K562 (cell line): Measurements from ENCODE around the gene HIRIP3. TPM values are rescaled to one million over a fixed set of nuclear protein-coding genes. Genes with fewer than 3 reads are reported as not detected.

Source experiments
- BHLHE40 ChIP-seq: IDR thresholded peaks from 2 replicates; pipeline ENCODE4 v1.6.1; 2011; ENCODE audit warnings: low read length, improper control_type of control experiment
- CCAR2 ChIP-seq: fragments of 200-400 bp; formaldehyde crosslinking; IDR thresholded peaks from 2 replicates; pipeline ENCODE4 v1.6.1; 2017; ENCODE audit warnings: mild to moderate bottlenecking, low read depth, low read length
- COPS2 ChIP-seq: fragments of 450-650 bp; conservative IDR thresholded peaks from 2 replicates; pipeline ENCODE4 v1.6.1; 2016; ENCODE audit warnings: mild to moderate bottlenecking, moderate library complexity
- CREB1 ChIP-seq, 2 experiments: sonication (generic) in 1 of 2; formaldehyde crosslinking in 1 of 2; IDR thresholded peaks; 2 replicates each; pipeline versions ENCODE4 v1.6.1 to v1.8.0; 2012 to 2022; ENCODE audit warnings: inconsistent platforms in 1 of 2, mild to moderate bottlenecking in 1 of 2, missing genetic modification reagents in 1 of 2, moderate library complexity in 1 of 2
- DIDO1 ChIP-seq: fragments of 450-650 bp; IDR thresholded peaks from 2 replicates; pipeline ENCODE4 v1.6.1; 2016; ENCODE audit warnings: low read depth, missing biosample characterization, missing genetic modification characterization
- EP400 ChIP-seq: fragments of 450-650 bp; IDR thresholded peaks from 2 replicates; pipeline ENCODE4 v1.6.1; 2017; ENCODE audit warnings: antibody characterized with exemption, mild to moderate bottlenecking, moderate library complexity
- GATAD2A ChIP-seq: fragments of 450-650 bp; IDR thresholded peaks from 2 replicates; pipeline ENCODE4 v1.6.1; 2017
- GTF2E2 ChIP-seq: fragments of 200-800 bp; sonication (Bioruptor generic); IDR thresholded peaks from 2 replicates; pipeline ENCODE4 v1.6.1; 2016; ENCODE audit warnings: missing genetic modification characterization, missing compliant biosample characterization
- KDM4B ChIP-seq, 2 experiments: fragments of 450-650 bp in 1 of 2; sonication (generic) in 1 of 2; IDR thresholded peaks; 2 replicates each; pipeline ENCODE4 v1.6.1; 2016 to 2017; ENCODE audit warnings: borderline replicate concordance in 2 of 2, antibody characterized with exemption in 1 of 2, low read depth in 1 of 2, mild to moderate bottlenecking in 1 of 2
- LCOR ChIP-seq: sonication (generic); formaldehyde crosslinking; IDR thresholded peaks from 2 replicates; pipeline ENCODE4 v1.8.0; 2022; ENCODE audit warnings: mild to moderate bottlenecking, missing genetic modification reagents
- MEIS2 ChIP-seq: fragments of 450-650 bp; IDR thresholded peaks from 2 replicates; pipeline ENCODE4 v1.6.1; 2014; ENCODE audit warnings: mild to moderate bottlenecking; ENCODE audit not compliant: partially characterized antibody
- NFIC ChIP-seq: fragments of 450-650 bp; IDR thresholded peaks from 2 replicates; pipeline ENCODE4 v1.6.1; 2017; ENCODE audit warnings: mild to moderate bottlenecking, inconsistent platforms
- PHF20 ChIP-seq: fragments of 450-650 bp; IDR thresholded peaks from 2 replicates; pipeline ENCODE4 v1.6.1; 2018; ENCODE audit not compliant: partially characterized antibody
- POLR2AphosphoS5 ChIP-seq: IDR thresholded peaks from 2 replicates; pipeline ENCODE4 v1.6.1; 2011; ENCODE audit warnings: mild to moderate bottlenecking, low read depth, low read length, moderate library complexity; ENCODE audit not compliant: control insufficient read depth, insufficient read depth
- POLR2G ChIP-seq: fragments of 200-400 bp; formaldehyde crosslinking; IDR thresholded peaks from 2 replicates; pipeline ENCODE4 v1.6.1; 2017; ENCODE audit warnings: low read depth, mild to moderate bottlenecking, antibody characterized with exemption, low read length, moderate library complexity
- TAF1 ChIP-seq: IDR thresholded peaks from 2 replicates; pipeline ENCODE4 v1.6.1; 2011; ENCODE audit warnings: mild to moderate bottlenecking, low read length, moderate library complexity; ENCODE audit not compliant: insufficient read depth, control insufficient read depth, severe bottlenecking; ENCODE audit errors: extremely low read depth
- TEAD1 ChIP-seq, 2 experiments: fragments of 450-650 bp in 1 of 2; sonication (generic) in 1 of 2; formaldehyde crosslinking; IDR thresholded peaks; 2 replicates each; pipeline versions ENCODE4 v1.4.0 to v1.8.0; 2020 to 2022; ENCODE audit warnings: mild to moderate bottlenecking in 2 of 2, missing genetic modification reagents in 1 of 2
- ZBTB1 ChIP-seq: sonication (generic); formaldehyde crosslinking; IDR thresholded peaks from 2 replicates; pipeline ENCODE4 v1.8.1; 2023; ENCODE audit warnings: missing genetic modification reagents, low read depth, mild to moderate bottlenecking, borderline replicate concordance
- ZFP1 ChIP-seq: fragments of 450-650 bp; formaldehyde crosslinking; IDR thresholded peaks from 2 replicates; pipeline ENCODE4 v1.4.0; 2020; ENCODE audit warnings: mild to moderate bottlenecking, mixed read lengths
- ZNF175 ChIP-seq: fragments of 200-800 bp; sonication (Bioruptor generic); IDR thresholded peaks from 2 replicates; pipeline ENCODE4 v1.6.1; 2016; ENCODE audit warnings: low read depth, mild to moderate bottlenecking, missing genetic modification characterization, missing compliant biosample characterization
- polyA plus RNA-seq, 8 experiments: library from polyadenylated mRNA; depleted of rRNA in 4 of 8; stranded (reverse) in 5 of 8; unstranded in 3 of 8; fragments of >200 nt; fragmentation: Nextera tagmentation in 2 of 8; fragmentation: Illumina TruSeq in 1 of 8; extraction: Ambion mirVana in 2 of 8; extraction: Trizol in 1 of 8; gene quantifications; 2 replicates each; pipeline versions ENCODE4 v1.2.1 to v1.2.3, GENCODE V29; 2011 to 2014; ENCODE audit warnings: inconsistent platforms in 1 of 8, missing spikeins in 1 of 8
- total RNA-seq, 7 experiments: library from RNA; depleted of rRNA in 6 of 7; stranded (reverse); fragments of >200 nt in 6 of 7; fragmentation: Illumina TruSeq in 2 of 7; extraction: Trizol in 2 of 7; gene quantifications; 2 replicates each; pipeline versions ENCODE4 v1.2.1 to v1.2.3, GENCODE V29; 2011 to 2021; ENCODE audit warnings: low replicate concordance in 1 of 7
- TF ChIP-seq, protein P1 (sequence below): sonication (generic); formaldehyde crosslinking; IDR thresholded peaks from 2 replicates; pipeline ENCODE4 v1.8.1; 2022; ENCODE audit warnings: missing genetic modification reagents
- TF ChIP-seq, protein P2 (sequence below): fragments of 450-650 bp; formaldehyde crosslinking; IDR thresholded peaks from 2 replicates; pipeline ENCODE4 v1.4.0; 2022; ENCODE audit warnings: missing genetic modification characterization
- TF ChIP-seq, protein P3 (sequence below), 2 experiments: fragments of 450-650 bp; conservative IDR thresholded peaks; 2 replicates each; pipeline ENCODE4 v1.6.1; 2017; ENCODE audit warnings: mild to moderate bottlenecking in 2 of 2, moderate library complexity in 2 of 2

HIRIP3 gene
- total and polyA plus RNA-seq, 9 of the 15 experiments (the other 6 are each of a cell fraction or from before 2014, with no cell fraction given) = 3.3 to 38.2 (median 18.2) TPM

DNA sequence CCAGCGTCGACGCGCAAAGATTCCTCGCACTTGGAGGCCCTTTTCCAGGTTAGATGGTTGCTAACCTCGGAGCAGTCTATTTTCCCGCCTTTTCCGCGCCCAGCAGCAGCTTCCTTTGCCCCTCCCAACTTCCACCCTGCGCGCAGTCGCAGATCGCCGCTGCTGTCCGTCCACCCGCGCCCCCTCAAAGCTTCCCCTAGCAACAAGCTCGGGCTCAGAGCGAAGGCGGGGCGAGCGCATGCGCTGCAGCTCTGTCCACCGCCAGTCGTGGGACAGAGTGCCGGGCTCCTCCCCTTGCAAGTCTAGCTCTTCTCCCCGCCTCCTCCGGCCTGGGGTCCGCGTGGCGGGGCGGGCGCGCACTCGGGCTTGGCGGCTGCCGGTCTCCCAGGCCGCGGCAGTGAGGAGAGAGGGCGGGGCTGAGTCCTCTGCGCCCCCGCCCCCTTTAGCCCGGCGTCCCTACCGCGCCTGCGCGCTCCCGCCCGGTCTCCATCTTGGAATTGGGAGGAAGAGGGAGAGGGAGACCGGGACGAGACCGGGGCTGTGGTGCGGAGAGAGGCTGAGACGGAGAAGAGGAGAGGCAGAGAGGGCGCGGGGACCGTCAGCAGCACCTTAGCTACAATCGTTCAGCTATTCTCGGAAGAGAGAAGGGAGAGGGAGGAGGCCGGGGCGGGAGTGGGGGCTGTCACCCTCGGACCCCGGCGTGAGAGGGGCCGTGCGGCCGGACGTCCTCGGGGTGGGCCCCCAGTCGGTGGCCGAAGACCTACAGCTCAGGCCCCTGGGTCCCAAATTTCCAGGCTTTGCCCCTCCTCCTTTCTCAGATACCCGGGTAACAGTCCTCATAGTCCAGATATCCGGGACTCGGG, 21.8 kb downstream of the HIRIP3 start, which contains the start of gene TAOK2 (continued):
- TF ChIP-seq GTF2E2 (tag) (no peak; the same call in 1 of the 2 replicates), BHLHE40 (0 out of 2 replicates have a peak, but pooled peaks have one; percentile 16), NFIC (peak; percentile 23; the same call in 1 of the 2 replicates), COPS2 (no peak), ZNF175 (CRISPR knock-in tag) (no peak), POLR2AphosphoS5 (peak; percentile 85), GATAD2A (0 out of 2 replicates have a peak, but pooled peaks have one; percentile 49), TAF1 (peak; percentile 54), ZFP1 (no peak), POLR2G (peak; percentile 88), KDM4B (IDR thresholded peaks at IDR 0.05; ENCODE audit: borderline replicate concordance in 2 of 2, low read depth in 1 of 2) (peak in 1 of 2 experiments; percentile 83; a peak in 1 of 4 replicates), PHF20 (peak; percentile 76), CREB1 (IDR thresholded peaks at IDR 0.05) (no peak), CREB1 (CRISPR knock-in tag; IDR thresholded peaks at IDR 0.05) (0 out of 2 replicates have a peak, but pooled peaks have one; percentile 43), TEAD1 (CRISPR knock-in tag; IDR thresholded peaks at IDR 0.05) (0 out of 4 replicates have a peak, but pooled peaks of 1 of the 2 experiments have one; percentile 17), DIDO1 (tag) (no peak), CCAR2 (no peak), LCOR (CRISPR knock-in tag) (peak; percentile 83), EP400 (peak; percentile 53), ZBTB1 (CRISPR knock-in tag) (no peak), MEIS2 (peak; percentile 93)
- TF ChIP-seq, protein P1, sequence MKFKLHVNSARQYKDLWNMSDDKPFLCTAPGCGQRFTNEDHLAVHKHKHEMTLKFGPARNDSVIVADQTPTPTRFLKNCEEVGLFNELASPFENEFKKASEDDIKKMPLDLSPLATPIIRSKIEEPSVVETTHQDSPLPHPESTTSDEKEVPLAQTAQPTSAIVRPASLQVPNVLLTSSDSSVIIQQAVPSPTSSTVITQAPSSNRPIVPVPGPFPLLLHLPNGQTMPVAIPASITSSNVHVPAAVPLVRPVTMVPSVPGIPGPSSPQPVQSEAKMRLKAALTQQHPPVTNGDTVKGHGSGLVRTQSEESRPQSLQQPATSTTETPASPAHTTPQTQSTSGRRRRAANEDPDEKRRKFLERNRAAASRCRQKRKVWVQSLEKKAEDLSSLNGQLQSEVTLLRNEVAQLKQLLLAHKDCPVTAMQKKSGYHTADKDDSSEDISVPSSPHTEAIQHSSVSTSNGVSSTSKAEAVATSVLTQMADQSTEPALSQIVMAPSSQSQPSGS = no peak
- TF ChIP-seq, protein P2, sequence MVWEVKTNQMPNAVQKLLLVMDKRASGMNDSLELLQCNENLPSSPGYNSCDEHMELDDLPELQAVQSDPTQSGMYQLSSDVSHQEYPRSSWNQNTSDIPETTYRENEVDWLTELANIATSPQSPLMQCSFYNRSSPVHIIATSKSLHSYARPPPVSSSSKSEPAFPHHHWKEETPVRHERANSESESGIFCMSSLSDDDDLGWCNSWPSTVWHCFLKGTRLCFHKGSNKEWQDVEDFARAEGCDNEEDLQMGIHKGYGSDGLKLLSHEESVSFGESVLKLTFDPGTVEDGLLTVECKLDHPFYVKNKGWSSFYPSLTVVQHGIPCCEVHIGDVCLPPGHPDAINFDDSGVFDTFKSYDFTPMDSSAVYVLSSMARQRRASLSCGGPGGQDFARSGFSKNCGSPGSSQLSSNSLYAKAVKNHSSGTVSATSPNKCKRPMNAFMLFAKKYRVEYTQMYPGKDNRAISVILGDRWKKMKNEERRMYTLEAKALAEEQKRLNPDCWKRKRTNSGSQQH (CRISPR knock-in tag) = peak; percentile 84; the same call in 1 of the 2 replicates
- TF ChIP-seq, protein P3, sequence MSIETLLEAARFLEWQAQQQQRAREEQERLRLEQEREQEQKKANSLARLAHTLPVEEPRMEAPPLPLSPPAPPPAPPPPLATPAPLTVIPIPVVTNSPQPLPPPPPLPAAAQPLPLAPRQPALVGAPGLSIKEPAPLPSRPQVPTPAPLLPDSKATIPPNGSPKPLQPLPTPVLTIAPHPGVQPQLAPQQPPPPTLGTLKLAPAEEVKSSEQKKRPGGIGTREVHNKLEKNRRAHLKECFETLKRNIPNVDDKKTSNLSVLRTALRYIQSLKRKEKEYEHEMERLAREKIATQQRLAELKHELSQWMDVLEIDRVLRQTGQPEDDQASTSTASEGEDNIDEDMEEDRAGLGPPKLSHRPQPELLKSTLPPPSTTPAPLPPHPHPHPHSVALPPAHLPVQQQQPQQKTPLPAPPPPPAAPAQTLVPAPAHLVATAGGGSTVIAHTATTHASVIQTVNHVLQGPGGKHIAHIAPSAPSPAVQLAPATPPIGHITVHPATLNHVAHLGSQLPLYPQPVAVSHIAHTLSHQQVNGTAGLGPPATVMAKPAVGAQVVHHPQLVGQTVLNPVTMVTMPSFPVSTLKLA (conservative IDR thresholded peaks at IDR 0.05) = peak; percentile 84 to 90
